ENCODE results near the gene LNX2. TPM values are rescaled to one million over a fixed set of nuclear protein-coding genes. Genes with fewer than 3 reads are reported as not detected.
A peak's percentile ranks its signal among the peaks of the same experiment; 100 is the strongest.
"Not testable (repeated sequence)": the region's sequence is repeated elsewhere in the genome, so short reads cannot be mapped to it uniquely, and the experiment has no call there.

The LNX2 gene
- total RNA-seq, 1 donor from 2014 or later, result 11.3 TPM

- no peak for DNase-seq (ENCODE audit: low read depth in 2 of 2)
These were observed 16.9 kb upstream of the LNX2 start for GRCh38 chr13:27637289-27637626.

GRCh38 chr13:27636589-27637288 lies 16.4 kb upstream of the LNX2 start:
- peak; percentile 14 to 39 for DNase-seq (ENCODE audit: low read depth in 2 of 2)

GRCh38 chr13:27635266-27635665 lies 14.9 kb upstream of the LNX2 start:
- peak in 1 of 2 donors; percentile 23 for DNase-seq (ENCODE audit: low read depth in 2 of 2)

GRCh38 chr13:27634791-27635190 lies 14.5 kb upstream of the LNX2 start:
- no peak for DNase-seq (ENCODE audit: low read depth in 2 of 2)

- no peak for DNase-seq (ENCODE audit: low read depth in 2 of 2)
These were observed 13.9 kb upstream of the LNX2 start for GRCh38 chr13:27634231-27634630.

- no peak for DNase-seq (ENCODE audit: low read depth in 2 of 2)
These were observed 12.3 kb upstream of the LNX2 start for GRCh38 chr13:27632648-27633047.

- DNase-seq (ENCODE audit: low read depth in 2 of 2), result no peak
These were observed 11.9 kb upstream of the LNX2 start for GRCh38 chr13:27632214-27632613.

- no peak for DNase-seq (ENCODE audit: low read depth in 2 of 2)
These were observed 11.3 kb upstream of the LNX2 start for GRCh38 chr13:27631665-27632064.

- DNase-seq (ENCODE audit: low read depth in 2 of 2), result no peak
These were observed 10.8 kb upstream of the LNX2 start for GRCh38 chr13:27631156-27631555.

GRCh38 chr13:27628766-27629165 lies 8.4 kb upstream of the LNX2 start:
- not testable (repeated sequence) for DNase-seq (ENCODE audit: low read depth in 2 of 2)

- no peak for DNase-seq (ENCODE audit: low read depth in 2 of 2)
These were observed 7.8 kb upstream of the LNX2 start for GRCh38 chr13:27628081-27628480.

- DNase-seq (ENCODE audit: low read depth in 2 of 2), result no peak
These were observed 7.1 kb upstream of the LNX2 start for GRCh38 chr13:27627380-27627779.

GRCh38 chr13:27625839-27626238 lies 5.5 kb upstream of the LNX2 start:
- no peak for DNase-seq (ENCODE audit: low read depth in 2 of 2)

GRCh38 chr13:27624071-27624470 lies 3.7 kb upstream of the LNX2 start:
- DNase-seq (ENCODE audit: low read depth in 2 of 2), result no peak

GRCh38 chr13:27622881-27623280 lies 2.6 kb upstream of the LNX2 start:
- no peak for DNase-seq (ENCODE audit: low read depth in 2 of 2)

- DNase-seq (ENCODE audit: low read depth in 2 of 2), result peak; percentile 33 to 35
These were observed 1.9 kb upstream of the LNX2 start for GRCh38 chr13:27622102-27622820.

- peak; percentile 74 to 76 for DNase-seq (ENCODE audit: low read depth in 2 of 2)
These were observed 1.2 kb upstream of the LNX2 start, which contains the start of gene POLR1D for GRCh38 chr13:27621366-27622101. Gene POLR1D, plus strand, starts transcription at chr13:27621892. Its CDS starts 92 bp downstream, at chr13:27621984.

GRCh38 chr13:27621116-27621365 lies 712 bp upstream of the LNX2 start:
- no peak for DNase-seq (ENCODE audit: low read depth in 2 of 2)

GRCh38 chr13:27619728-27620376 lies 477 bp downstream of the LNX2 start:
- DNase-seq (ENCODE audit: low read depth in 2 of 2), result peak in 1 of 2 donors; percentile 58

GRCh38 chr13:27619093-27619727 lies 1.1 kb downstream of the LNX2 start:
- peak in 1 of 2 donors; percentile 20 for DNase-seq (ENCODE audit: low read depth in 2 of 2)

GRCh38 chr13:27617881-27618321 lies 2.4 kb downstream of the LNX2 start:
- DNase-seq (ENCODE audit: low read depth in 2 of 2), result no peak

GRCh38 chr13:27613628-27614027 lies 6.7 kb downstream of the LNX2 start:
- DNase-seq (ENCODE audit: low read depth in 2 of 2), result no peak

Data from lung microvascular endothelial cell (primary cell).